ENCODE data around the gene BICD2. TPM values are rescaled to one million over a fixed set of nuclear protein-coding genes. Genes with fewer than 3 reads are reported as not detected.

BICD2 gene
- total and polyA plus RNA-seq, 9 of the 15 experiments (the other 6 are each of a cell fraction or from before 2014, with no cell fraction given), result 3.6 to 23.4 (median 11.8) TPM

GRCh38 chr9:92728831-92729734 is 35.5 kb downstream of the BICD2 start:
- no peak overlapping the region for H3K4me2 ChIP-seq (ENCODE audit: insufficient read depth, low read length)

More at GRCh38 chr9:92728831-92729734, 35.5 kb downstream of the BICD2 start:
- Histone ChIP-seq H3K4me1 (replicated peaks in 1 of 2; ENCODE audit: control insufficient read depth in 2 of 2, insufficient read depth in 2 of 2, low read length in 2 of 2) (peaks cover 0 to 5% of the 10 kb centered on the region in 2 experiments; a peak in 1 of 5 replicates), H4K20me1 (replicated peaks; ENCODE audit: control insufficient read depth, insufficient read depth, low read length) (peaks cover 18% of the 10 kb centered on the region), H3K9ac (ENCODE audit: insufficient read depth in 1 of 2, low read depth in 2 of 2, low read length in 2 of 2) (0 out of 4 replicates have a peak overlapping the region, but pooled peaks of 1 of the 2 experiments have one; percentile 14), H3K79me2 (ENCODE audit: control insufficient read depth, insufficient read depth, low read length) (peaks cover 29% of the 10 kb centered on the region), H3K27me3 (ENCODE audit: control insufficient read depth in 2 of 2, insufficient read depth in 2 of 2, low read length in 2 of 2) (no peaks in the 10 kb centered on the region), H3K9me1 (ENCODE audit: control insufficient read depth, insufficient read depth, low read length) (peaks cover 4% of the 10 kb centered on the region), H2AFZ (ENCODE audit: low read depth, low read length) (no peak overlapping the region), H3K27ac (ENCODE audit: extremely low read depth, low read depth, low read length) (no peak overlapping the region), H3K9me3 (replicated peaks; ENCODE audit: control insufficient read depth, insufficient read depth, low read depth, low read length) (no peaks in the 10 kb centered on the region), H3K4me3 (no peak overlapping the region), H3K36me3 (ENCODE audit: control insufficient read depth, insufficient read depth, low read length) (peaks cover 27% of the 10 kb centered on the region)
- peak in 3 of 4 experiments; percentile 36 to 46 (median 44) for DNase-seq (ENCODE audit: extremely low read depth in 1 of 4, low spot score in 3 of 4)
- CTCF ChIA-PET (ENCODE audit: low intra/inter-chr PET ratio), result interaction anchor here (1.8 kb wide), 1 partner anchor 62 kb away, joined by 7 read pairs; no protein-coding TSS in a partner anchor
- no TSS peak for BruUV-seq (replicated peaks)
- FAIRE-seq, result no peak
- intact Hi-C loops (cut with micrococcal nuclease), result loop anchor here (1.0 kb wide), 1 partner anchor 60 kb away; no protein-coding TSS in a partner anchor
- POLR2A ChIA-PET, result no interaction called here
- peak; percentile 46 to 61 (median 57) for TF ChIP-seq CTCF (IDR thresholded peaks at IDR 0.05 in 2 of 3, conservative IDR thresholded peaks at IDR 0.05 in 1 of 3; ENCODE audit: insufficient read depth in 2 of 3, low read depth in 1 of 3, low read length in 3 of 3)
- no peak for TF ChIP-seq CAMTA2 (CRISPR knock-in tag; conservative IDR thresholded peaks at IDR 0.05)
- TF ChIP-seq CTBP1 (IDR thresholded peaks at IDR 0.05; ENCODE audit: borderline replicate concordance), result no peak
- TF ChIP-seq SMC3 (conservative IDR thresholded peaks at IDR 0.05; ENCODE audit: insufficient read depth, low read depth, low read length), result peak; percentile 26; the same call in 1 of the 2 replicates
- peak; percentile 27 to 69; a peak in 2 of 4 replicates for TF ChIP-seq RAD21 (CRISPR knock-in tag; conservative IDR thresholded peaks at IDR 0.05 in 1 of 2, IDR thresholded peaks at IDR 0.05 in 1 of 2)
- TF ChIP-seq MNT (conservative IDR thresholded peaks at IDR 0.05), result no peak
- peak; percentile 88 for TF ChIP-seq CEBPB (tag; IDR thresholded peaks at IDR 0.05)
- peak; percentile 71 for TF ChIP-seq CEBPG (CRISPR knock-in tag; IDR thresholded peaks at IDR 0.05)
- peak in 1 of 2 experiments; percentile 76; a peak in 2 of 4 replicates for TF ChIP-seq CEBPG (tag; conservative IDR thresholded peaks at IDR 0.05 in 1 of 2, IDR thresholded peaks at IDR 0.05 in 1 of 2)
- TF ChIP-seq E4F1 (CRISPR knock-in tag; IDR thresholded peaks at IDR 0.05; ENCODE audit: borderline replicate concordance), result no peak
- TF ChIP-seq MAX (CRISPR knock-in tag; IDR thresholded peaks at IDR 0.05), result 0 out of 2 replicates have a peak, but pooled peaks have one; percentile 10
- 87% methylated on average over 20 of the region's 22 CpGs for WGBS (ENCODE audit: insufficient coverage, low coverage, missing lambda C conversion rate)
- in situ Hi-C loops (cut with MboI), result no loop called here
- peak; percentile 85 for ATAC-seq
